ENCODE measurements around the gene PAPPA. TPM values are rescaled to one million over a fixed set of nuclear protein-coding genes. Genes with fewer than 3 reads are reported as not detected.

Gene PAPPA
- total RNA-seq, 1 experiment from 2014 or later: 0.05 TPM

GRCh38 chr9:116209414-116210116 is 56.0 kb downstream of the PAPPA start:
- Histone ChIP-seq H4K20me1 (ENCODE audit: insufficient read depth) (no peaks in the 10 kb centered on the region), H3K36me3 (ENCODE audit: control insufficient read depth in 1 of 2, insufficient read depth in 2 of 2, low read length in 2 of 2) (no peaks in the 10 kb centered on the region), H3K27ac (ENCODE audit: low read depth, low read length) (no peak overlapping the region), H3K9ac (ENCODE audit: low read length) (no peak overlapping the region), H3K79me2 (ENCODE audit: insufficient read depth, low read length) (no peaks in the 10 kb centered on the region), H3K27me3 (ENCODE audit: insufficient read depth, low read length) (peaks cover 23% of the 10 kb centered on the region; the same call in 1 of the 2 replicates), H3K9me2 (ENCODE audit: insufficient read depth) (no peaks in the 10 kb centered on the region), H3K9me3 (ENCODE audit: control insufficient read depth in 1 of 2, insufficient read depth in 1 of 2, low read depth in 1 of 2, low read length in 2 of 2) (no peaks in the 10 kb centered on the region), H3K4me2 (ENCODE audit: low read length) (no peak overlapping the region), H2AFZ (ENCODE audit: low read depth, low read length, poor library complexity, severe bottlenecking) (no peak overlapping the region), H3K4me3 (replicated peaks in 1 of 2; ENCODE audit: low read depth in 1 of 2, low read length in 2 of 2) (no peak overlapping the region), H3K4me1 (ENCODE audit: control insufficient read depth in 1 of 2, insufficient read depth in 2 of 2, low read length in 2 of 2) (no peaks in the 10 kb centered on the region)
- intact Hi-C loops (cut with micrococcal nuclease): no loop called here
- DNase-seq (ENCODE audit: low read depth, low spot score) (no peak), ATAC-seq (no peak)
- no TSS peak for BruUV-seq (replicated peaks)
- no peak for TF ChIP-seq ZNF274 (IDR thresholded peaks at IDR 0.05; ENCODE audit: low read depth, low read length)
- ChIA-PET RAD21 (ENCODE audit: low non-redundant PET in 1 of 2, low total read pairs in 2 of 2, uncharacterized antibody in 2 of 2, unreplicated experiment in 2 of 2) (no interaction called here), POLR2A (no interaction called here), CTCF (no interaction called here)

GRCh38 chr9:116212986-116213692 is 59.5 kb downstream of the PAPPA start:
- CTCF ChIA-PET: no interaction called here
- no peak for TF ChIP-seq CTCF (IDR thresholded peaks at IDR 0.05 in 2 of 3, conservative IDR thresholded peaks at IDR 0.05 in 1 of 3; ENCODE audit: borderline replicate concordance in 1 of 3, insufficient read depth in 1 of 3, low read depth in 2 of 3, low read length in 2 of 3)
- no peak for TF ChIP-seq SRF (IDR thresholded peaks at IDR 0.05; ENCODE audit: low read depth)
- no peak for TF ChIP-seq ZBTB33 (IDR thresholded peaks at IDR 0.05; ENCODE audit: extremely low read depth, insufficient replicate concordance, low read length)
- TF ChIP-seq POLR2AphosphoS5 (IDR thresholded peaks at IDR 0.05; ENCODE audit: low read depth, low read length): no peak
- TF ChIP-seq ELF1 (IDR thresholded peaks at IDR 0.05; ENCODE audit: borderline replicate concordance, low read depth): no peak
- TF ChIP-seq CEBPB (IDR thresholded peaks at IDR 0.05; ENCODE audit: low read depth): no peak
- no peak for TF ChIP-seq JUND (IDR thresholded peaks at IDR 0.05)
- TF ChIP-seq CBX3 (IDR thresholded peaks at IDR 0.05; ENCODE audit: low read depth): no peak
- TF ChIP-seq RAD21 (IDR thresholded peaks at IDR 0.05; ENCODE audit: low read depth): no peak
- TF ChIP-seq MAX (IDR thresholded peaks at IDR 0.05): no peak
- TF ChIP-seq YY1 (IDR thresholded peaks at IDR 0.05; ENCODE audit: extremely low read depth, insufficient replicate concordance, low read depth, low read length): no peak
- TF ChIP-seq SIN3A (IDR thresholded peaks at IDR 0.05; ENCODE audit: low read depth): no peak
- TF ChIP-seq EGR1 (IDR thresholded peaks at IDR 0.05; ENCODE audit: low read depth): no peak
- TF ChIP-seq ATF3 (IDR thresholded peaks at IDR 0.05): no peak
- no peak for TF ChIP-seq FOSL1 (IDR thresholded peaks at IDR 0.05; ENCODE audit: low read depth)

More at GRCh38 chr9:116212986-116213692, 59.5 kb downstream of the PAPPA start:
- Histone ChIP-seq H4K20me1 (ENCODE audit: insufficient read depth) (no peaks in the 10 kb centered on the region), H3K4me1 (ENCODE audit: control insufficient read depth in 1 of 2, insufficient read depth in 2 of 2, low read length in 2 of 2) (no peaks in the 10 kb centered on the region), H2AFZ (ENCODE audit: low read depth, low read length, poor library complexity, severe bottlenecking) (no peak overlapping the region), H3K27me3 (ENCODE audit: insufficient read depth, low read length) (peaks cover 10% of the 10 kb centered on the region; the same call in 1 of the 2 replicates), H3K4me2 (ENCODE audit: low read length) (no peak overlapping the region), H3K9me2 (ENCODE audit: insufficient read depth) (no peaks in the 10 kb centered on the region), H3K79me2 (ENCODE audit: insufficient read depth, low read length) (no peaks in the 10 kb centered on the region), H3K36me3 (ENCODE audit: control insufficient read depth in 1 of 2, insufficient read depth in 2 of 2, low read length in 2 of 2) (no peaks in the 10 kb centered on the region), H3K9me3 (ENCODE audit: control insufficient read depth in 1 of 2, insufficient read depth in 1 of 2, low read depth in 1 of 2, low read length in 2 of 2) (no peaks in the 10 kb centered on the region), H3K4me3 (replicated peaks in 1 of 2; ENCODE audit: low read depth in 1 of 2, low read length in 2 of 2) (no peak overlapping the region), H3K27ac (ENCODE audit: low read depth, low read length) (no peak overlapping the region), H3K9ac (ENCODE audit: low read length) (no peak overlapping the region)
- no peak for DNase-seq (ENCODE audit: low read depth, low spot score)
- ATAC-seq: no peak
- BruUV-seq (replicated peaks): no TSS peak
- ChIA-PET RAD21 (ENCODE audit: low non-redundant PET in 1 of 2, low total read pairs in 2 of 2, uncharacterized antibody in 2 of 2, unreplicated experiment in 2 of 2) (no interaction called here), POLR2A (no interaction called here)
- intact Hi-C loops (cut with micrococcal nuclease): no loop called here
